ENCODE results near the gene RXRB. TPM values are rescaled to one million over a fixed set of nuclear protein-coding genes. Genes with fewer than 3 reads are reported as not detected.

The RXRB gene
- total and polyA plus RNA-seq, 2 donors (not counting 1 experiment from before 2014, with no cell fraction given): 88.3 to 99.9 TPM

- H3K4me1 ChIP-seq (ENCODE audit: control insufficient read depth in 2 of 2, insufficient read depth in 2 of 2, low read length in 2 of 2): peaks cover 20 to 25% of the 10 kb centered on the region in 2 donors
- peak overlapping the region; percentile 78 for H3K4me3 Mint-ChIP-seq
- peak overlapping the region; percentile 45 for H3K9ac ChIP-seq (ENCODE audit: low read length)
- 15% methylated on average over 5 of the region's 6 CpGs for WGBS (ENCODE audit: insufficient coverage)
- DNase-seq (no peak), ATAC-seq (ENCODE audit: low read depth) (no peak)
- TF ChIP-seq CTCF (IDR thresholded peaks at IDR 0.05) (no peak), EZH2 (IDR thresholded peaks at IDR 0.05; ENCODE audit: borderline replicate concordance, insufficient read depth, low read depth, low read length, poor library complexity, severe bottlenecking) (no peak)
- ChIA-PET CTCF (no interaction called here), POLR2A (no interaction called here)
- no peak overlapping the region for H2AFZ ChIP-seq (ENCODE audit: insufficient read depth, low read depth, low read length, poor library complexity, severe bottlenecking)
- H3K4me3 ChIP-seq (ENCODE audit: control extremely low read depth in 1 of 5, extremely low read depth in 1 of 5, insufficient read depth in 1 of 5, low read depth in 2 of 5, low read length in 4 of 5): peak overlapping the region in 2 of 5 experiments; percentile 23 to 25
- intact Hi-C loops (cut with micrococcal nuclease): no loop called here
- H3K27ac ChIP-seq (ENCODE audit: low read length in 2 of 2): no peak overlapping the region
- H3K9me3 Mint-ChIP-seq (ENCODE audit: insufficient read depth): no peaks in the 10 kb centered on the region
- peaks cover 28% of the 10 kb centered on the region for H3K4me1 Mint-ChIP-seq
- H3K4me2 ChIP-seq (replicated peaks; ENCODE audit: low read depth, low read length, poor library complexity, severe bottlenecking): peak overlapping the region; percentile 70
- peaks cover 0 to 8% (median 0%) of the 10 kb centered on the region in 3 donors for H3K9me3 ChIP-seq (ENCODE audit: control extremely low read depth in 1 of 3, control insufficient read depth in 2 of 3, insufficient read depth in 1 of 3, low read length in 2 of 3)
- peaks cover 0 to 33% (median 11%) of the 10 kb centered on the region in 4 experiments for H3K27me3 ChIP-seq (replicated peaks in 1 of 4; ENCODE audit: control extremely low read depth in 1 of 4, control insufficient read depth in 3 of 4, insufficient read depth in 4 of 4, low read length in 3 of 4)
- H4K20me1 ChIP-seq (ENCODE audit: control insufficient read depth, insufficient read depth, low read length, poor library complexity, severe bottlenecking): no peaks in the 10 kb centered on the region
- peaks cover 0 to 20% of the 10 kb centered on the region in 2 experiments for H3K36me3 ChIP-seq (replicated peaks in 1 of 2; ENCODE audit: control extremely low read depth in 1 of 2, control insufficient read depth in 1 of 2, extremely low read depth in 1 of 2, insufficient read depth in 2 of 2, low read length in 1 of 2)
- peaks cover 12% of the 10 kb centered on the region for H3K79me2 ChIP-seq (ENCODE audit: control insufficient read depth, insufficient read depth, low read length)
- peak overlapping the region; percentile 46 for H3K27ac Mint-ChIP-seq
- H3K27me3 Mint-ChIP-seq: peaks cover 35% of the 10 kb centered on the region
These were observed 12.3 kb upstream of the RXRB start for GRCh38 chr6:33212857-33213165.

GRCh38 chr6:33211666-33212422 is 11.4 kb upstream of the RXRB start:
- peaks cover 30% of the 10 kb centered on the region for H3K4me1 Mint-ChIP-seq
- no peaks in the 10 kb centered on the region for H4K20me1 ChIP-seq (ENCODE audit: control insufficient read depth, insufficient read depth, low read length, poor library complexity, severe bottlenecking)
- H3K27me3 ChIP-seq (replicated peaks in 1 of 4; ENCODE audit: control extremely low read depth in 1 of 4, control insufficient read depth in 3 of 4, insufficient read depth in 4 of 4, low read length in 3 of 4): peaks cover 0 to 32% (median 11%) of the 10 kb centered on the region in 4 experiments
- H2AFZ ChIP-seq (ENCODE audit: insufficient read depth, low read depth, low read length, poor library complexity, severe bottlenecking): no peak overlapping the region
- no peak overlapping the region for H3K27ac ChIP-seq (ENCODE audit: low read length in 2 of 2)
- H3K9ac ChIP-seq (ENCODE audit: low read length): no peak overlapping the region
- H3K4me1 ChIP-seq (ENCODE audit: control insufficient read depth in 2 of 2, insufficient read depth in 2 of 2, low read length in 2 of 2): peaks cover 26 to 32% of the 10 kb centered on the region in 2 donors
- H3K9me3 ChIP-seq (ENCODE audit: control extremely low read depth in 1 of 3, control insufficient read depth in 2 of 3, insufficient read depth in 1 of 3, low read length in 2 of 3): peaks cover 0 to 8% (median 0%) of the 10 kb centered on the region in 3 donors
- H3K27ac Mint-ChIP-seq: no peak overlapping the region
- intact Hi-C loops (cut with micrococcal nuclease): no loop called here
- H3K9me3 Mint-ChIP-seq (ENCODE audit: insufficient read depth): no peaks in the 10 kb centered on the region
- CTCF ChIA-PET: no interaction called here
- TF ChIP-seq EZH2 (IDR thresholded peaks at IDR 0.05; ENCODE audit: borderline replicate concordance, insufficient read depth, low read depth, low read length, poor library complexity, severe bottlenecking) (no peak), CTCF (IDR thresholded peaks at IDR 0.05) (no peak)
- H3K79me2 ChIP-seq (ENCODE audit: control insufficient read depth, insufficient read depth, low read length): peaks cover 12% of the 10 kb centered on the region
- no peak overlapping the region for H3K4me3 Mint-ChIP-seq
- 91% methylated on average over 9 of the region's 18 CpGs for WGBS (ENCODE audit: insufficient coverage)
- ATAC-seq (ENCODE audit: low read depth) (no peak), DNase-seq (no peak)
- POLR2A ChIA-PET: no interaction called here
- peaks cover 0 to 20% of the 10 kb centered on the region in 2 experiments for H3K36me3 ChIP-seq (replicated peaks in 1 of 2; ENCODE audit: control extremely low read depth in 1 of 2, control insufficient read depth in 1 of 2, extremely low read depth in 1 of 2, insufficient read depth in 2 of 2, low read length in 1 of 2)
- H3K4me3 ChIP-seq (ENCODE audit: control extremely low read depth in 1 of 5, extremely low read depth in 1 of 5, insufficient read depth in 1 of 5, low read depth in 2 of 5, low read length in 4 of 5): no peak overlapping the region
- H3K4me2 ChIP-seq (replicated peaks; ENCODE audit: low read depth, low read length, poor library complexity, severe bottlenecking): no peak overlapping the region
- H3K27me3 Mint-ChIP-seq: peaks cover 27% of the 10 kb centered on the region

Data from B cell (primary cell).